ENCODE results near the gene BTBD7.

The BTBD7 gene

DNA sequence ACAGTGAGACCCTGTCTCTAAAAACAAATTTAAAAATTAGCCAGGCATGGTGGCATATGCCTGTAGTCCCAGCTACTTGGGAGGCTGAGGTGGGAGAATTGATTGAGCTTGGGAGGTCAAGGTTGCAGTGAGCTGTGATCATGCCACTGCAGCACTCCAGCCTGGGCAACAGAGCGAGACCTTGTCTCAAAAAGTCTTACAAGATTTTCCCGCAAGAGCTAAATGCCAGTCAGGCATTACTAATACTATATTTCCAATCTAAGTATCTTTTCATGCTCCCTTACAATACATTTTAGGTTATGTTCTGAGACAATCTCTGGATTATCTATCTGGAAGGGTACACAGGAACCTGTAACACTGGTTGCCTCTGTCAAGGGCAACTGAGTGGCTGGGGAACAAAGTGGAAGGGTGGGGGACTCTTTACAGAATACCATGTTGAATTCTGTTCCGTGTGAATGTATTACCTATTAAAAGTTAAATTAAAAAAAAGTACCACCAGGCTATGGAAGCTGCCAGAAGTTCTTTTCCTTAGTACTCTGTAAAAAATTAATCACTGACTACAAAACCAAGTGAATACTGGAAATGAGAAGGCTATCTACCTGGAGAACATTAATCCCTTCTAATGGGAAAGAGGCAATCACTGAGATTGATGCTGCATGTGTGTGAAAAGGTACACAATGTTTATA lies 56.7 kb downstream of the BTBD7 start:
- DNase-seq (ENCODE audit: low read depth) = no peak
- TF ChIP-seq, protein P1, sequence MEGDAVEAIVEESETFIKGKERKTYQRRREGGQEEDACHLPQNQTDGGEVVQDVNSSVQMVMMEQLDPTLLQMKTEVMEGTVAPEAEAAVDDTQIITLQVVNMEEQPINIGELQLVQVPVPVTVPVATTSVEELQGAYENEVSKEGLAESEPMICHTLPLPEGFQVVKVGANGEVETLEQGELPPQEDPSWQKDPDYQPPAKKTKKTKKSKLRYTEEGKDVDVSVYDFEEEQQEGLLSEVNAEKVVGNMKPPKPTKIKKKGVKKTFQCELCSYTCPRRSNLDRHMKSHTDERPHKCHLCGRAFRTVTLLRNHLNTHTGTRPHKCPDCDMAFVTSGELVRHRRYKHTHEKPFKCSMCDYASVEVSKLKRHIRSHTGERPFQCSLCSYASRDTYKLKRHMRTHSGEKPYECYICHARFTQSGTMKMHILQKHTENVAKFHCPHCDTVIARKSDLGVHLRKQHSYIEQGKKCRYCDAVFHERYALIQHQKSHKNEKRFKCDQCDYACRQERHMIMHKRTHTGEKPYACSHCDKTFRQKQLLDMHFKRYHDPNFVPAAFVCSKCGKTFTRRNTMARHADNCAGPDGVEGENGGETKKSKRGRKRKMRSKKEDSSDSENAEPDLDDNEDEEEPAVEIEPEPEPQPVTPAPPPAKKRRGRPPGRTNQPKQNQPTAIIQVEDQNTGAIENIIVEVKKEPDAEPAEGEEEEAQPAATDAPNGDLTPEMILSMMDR (IDR thresholded peaks at IDR 0.05; ENCODE audit: low read length, missing control alignments) = no peak
- H3K4me3 ChIP-seq (replicated peaks; ENCODE audit: low read depth, low read length) = no peak overlapping the region

GRCh38 chr14:93274055-93274806 lies 58.6 kb downstream of the BTBD7 start:
- no peak for DNase-seq (ENCODE audit: low read depth)
- H3K4me3 ChIP-seq (replicated peaks; ENCODE audit: low read depth, low read length) = no peak overlapping the region
- TF ChIP-seq, protein P1 (IDR thresholded peaks at IDR 0.05; ENCODE audit: low read length, missing control alignments) = no peak

DNA sequence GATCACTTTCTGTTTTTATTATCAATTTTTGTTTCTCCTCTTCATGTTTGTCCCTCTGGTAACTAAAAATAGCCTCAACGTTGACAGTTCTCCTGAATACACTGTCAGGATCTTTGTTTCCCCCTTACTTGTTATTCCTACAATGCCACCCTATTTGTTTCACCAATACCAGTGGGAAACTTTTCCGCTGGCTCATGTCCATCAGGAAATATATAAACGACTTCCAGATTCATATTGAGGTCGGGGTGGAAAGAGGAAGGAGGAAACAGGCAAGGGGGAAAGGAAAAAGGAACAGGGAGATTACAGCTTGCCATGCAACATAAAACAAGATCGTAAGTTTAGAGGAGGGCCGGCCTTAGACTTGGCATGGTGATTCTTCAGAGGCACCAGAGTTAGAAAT lies 61.7 kb downstream of the BTBD7 start:
- no peak overlapping the region for H3K4me3 ChIP-seq (replicated peaks; ENCODE audit: low read depth, low read length)
- no peak for DNase-seq (ENCODE audit: low read depth)
- TF ChIP-seq, protein P1 (IDR thresholded peaks at IDR 0.05; ENCODE audit: low read length, missing control alignments) = no peak

GRCh38 chr14:93269341-93270068 lies 63.3 kb downstream of the BTBD7 start:
- TF ChIP-seq, protein P1 (IDR thresholded peaks at IDR 0.05; ENCODE audit: low read length, missing control alignments) = no peak
- peak; percentile 43 for DNase-seq (ENCODE audit: low read depth)
- H3K4me3 ChIP-seq (replicated peaks; ENCODE audit: low read depth, low read length) = no peak overlapping the region

DNA sequence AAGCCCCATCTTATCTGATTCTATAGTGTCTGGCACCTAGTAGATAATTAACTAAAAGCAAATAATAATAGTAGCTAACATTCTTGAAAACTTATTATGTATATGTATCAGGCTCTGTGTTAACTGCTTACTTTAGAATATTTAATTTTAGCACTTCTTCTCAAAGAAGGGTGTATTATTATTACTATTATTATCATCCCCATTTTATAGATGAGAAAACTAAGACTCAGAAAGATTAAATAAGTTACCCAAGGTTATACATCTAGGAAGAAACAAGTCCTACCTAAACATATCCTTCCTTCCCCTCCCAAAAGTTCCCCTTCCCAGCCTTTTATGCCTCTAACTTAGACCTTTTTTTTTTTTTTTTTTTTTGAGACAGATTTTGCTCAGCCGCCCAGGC lies 64.4 kb downstream of the BTBD7 start:
- H3K4me3 ChIP-seq (replicated peaks; ENCODE audit: low read depth, low read length) = no peak overlapping the region
- no peak for DNase-seq (ENCODE audit: low read depth)
- TF ChIP-seq, protein P1 (IDR thresholded peaks at IDR 0.05; ENCODE audit: low read length, missing control alignments) = no peak

GRCh38 chr14:93267149-93267711 lies 65.6 kb downstream of the BTBD7 start:
- no peak overlapping the region for H3K4me3 ChIP-seq (replicated peaks; ENCODE audit: low read depth, low read length)
- TF ChIP-seq, protein P1 (IDR thresholded peaks at IDR 0.05; ENCODE audit: low read length, missing control alignments) = no peak
- no peak for DNase-seq (ENCODE audit: low read depth)

All from fibroblast of pulmonary artery (primary cell).